Superior temporal gyrus (tissue), 1 donor: Measurements from ENCODE around the gene ZNF366.
A peak's percentile ranks its signal among the peaks of the same experiment; 100 is the strongest.

Experiments used
- DNase-seq: peaks from one replicate; pipeline ENCODE4 v3.0.0-alpha.2; 2016; ENCODE audit errors: extremely low spot score

Gene ZNF366

GRCh38 chr5:72489536-72489935, 17.7 kb downstream of the ZNF366 start:
- DNase-seq = no peak

GRCh38 chr5:72488756-72489155, 18.5 kb downstream of the ZNF366 start:
- no peak for DNase-seq

GRCh38 chr5:72487177-72487576, 20.0 kb downstream of the ZNF366 start:
- DNase-seq = no peak

GRCh38 chr5:72486371-72486770, 20.8 kb downstream of the ZNF366 start:
- DNase-seq = no peak

- no peak for DNase-seq
These were observed 21.7 kb downstream of the ZNF366 start for GRCh38 chr5:72485430-72485974.

GRCh38 chr5:72482046-72482445, 25.2 kb downstream of the ZNF366 start:
- no peak for DNase-seq

- DNase-seq = no peak
These were observed 26.4 kb downstream of the ZNF366 start for GRCh38 chr5:72480841-72481240.

GRCh38 chr5:72479921-72480320, 27.3 kb downstream of the ZNF366 start:
- no peak for DNase-seq

- DNase-seq = peak; percentile 27
These were observed 28.5 kb downstream of the ZNF366 start for GRCh38 chr5:72478684-72479083.

GRCh38 chr5:72478276-72478675, 28.9 kb downstream of the ZNF366 start:
- DNase-seq = no peak

- no peak for DNase-seq
These were observed 29.6 kb downstream of the ZNF366 start for GRCh38 chr5:72477644-72478043.

GRCh38 chr5:72477176-72477575, 30.0 kb downstream of the ZNF366 start:
- DNase-seq = no peak

- DNase-seq = no peak
These were observed 30.5 kb downstream of the ZNF366 start for GRCh38 chr5:72476721-72477120.

GRCh38 chr5:72476275-72476674, 30.9 kb downstream of the ZNF366 start:
- DNase-seq = no peak

- no peak for DNase-seq
These were observed 32.7 kb downstream of the ZNF366 start for GRCh38 chr5:72474516-72474915.

- no peak for DNase-seq
These were observed 33.1 kb downstream of the ZNF366 start for GRCh38 chr5:72474046-72474500.

GRCh38 chr5:72472666-72473422, 34.4 kb downstream of the ZNF366 start:
- DNase-seq = no peak

- DNase-seq = no peak
These were observed 35.2 kb downstream of the ZNF366 start for GRCh38 chr5:72472031-72472430.

GRCh38 chr5:72470826-72471225, 36.4 kb downstream of the ZNF366 start:
- DNase-seq = no peak

GRCh38 chr5:72468606-72469005, 38.6 kb downstream of the ZNF366 start:
- DNase-seq = no peak

GRCh38 chr5:72468024-72468423, 39.2 kb downstream of the ZNF366 start:
- no peak for DNase-seq

GRCh38 chr5:72467461-72467860, 39.7 kb downstream of the ZNF366 start:
- no peak for DNase-seq
